SH-SY5Y (cell line): ENCODE data around the gene PNPLA2.

Source experiments
- GATA2 ChIP-seq: IDR thresholded peaks from 2 replicates; pipeline ENCODE4 v1.6.1; 2011; ENCODE audit warnings: mild to moderate bottlenecking, low read depth, low read length
- GATA3 ChIP-seq: IDR thresholded peaks from 2 replicates; pipeline ENCODE4 v1.6.1; 2011; ENCODE audit warnings: low read depth, mild to moderate bottlenecking, low read length, moderate library complexity

DNA sequence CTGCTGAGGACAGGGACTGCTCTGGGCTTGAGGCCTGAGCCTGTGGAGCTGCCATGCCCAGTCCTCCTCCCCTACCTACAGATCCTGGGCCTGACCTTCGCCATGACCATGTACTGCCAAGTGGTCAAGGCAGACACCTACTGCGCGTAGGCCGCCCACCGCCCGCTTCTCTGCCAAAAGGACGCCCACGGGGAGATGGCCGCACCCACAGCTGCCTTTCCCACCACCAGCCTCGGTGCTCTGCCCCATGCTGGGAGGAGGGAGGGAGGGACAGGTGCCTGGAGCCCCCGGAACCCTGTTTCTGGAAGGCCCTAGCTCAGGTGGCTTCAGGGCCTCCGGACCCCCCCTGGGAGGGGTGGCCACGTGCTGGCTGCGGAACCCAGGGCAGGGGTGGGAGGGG, 47.8 kb downstream of the PNPLA2 start:
- TF ChIP-seq GATA2 = no peak
- no peak for TF ChIP-seq GATA3
